A549 (cell line): Measurements from ENCODE around the gene C19orf53. TPM values are rescaled to one million over a fixed set of nuclear protein-coding genes. Genes with fewer than 3 reads are reported as not detected.
A peak's percentile ranks its signal among the peaks of the same experiment; 100 is the strongest.

ENCODE experiments used
- ATAC-seq, 2 experiments: fragments of 200-7000 bp in 1 of 2; fragments of >200 bp in 1 of 2; cut with Nextera tagmentation in 1 of 2; cut with Tn5 transposase in 1 of 2; 3 replicates each; pipeline versions ENCODE4 v1.8.0 to v1.9.1; 2018 to 2020; ENCODE audit warnings: mild to moderate bottlenecking in 1 of 2, moderate library complexity in 1 of 2
- CTCF ChIA-PET: fragments of 300-600 bp; sonication (Branson Sonifier 250); formaldehyde crosslinking; extraction: SDS; loops from one replicate; lab custom pipeline; 2021; ENCODE audit warnings: antibody characterized with exemption, inconsistent platforms; lab: Yijun Ruan, JAX
- POLR2A ChIA-PET: fragments of 350-600 bp; formaldehyde crosslinking; extraction: SDS; loops from one replicate; lab custom pipeline; 2021; ENCODE audit warnings: antibody characterized with exemption, inconsistent platforms; lab: Yijun Ruan, JAX
- DNase-seq, 2 experiments: peaks; one replicate each; pipeline versions ENCODE4 v3.0.0 to v3.0.0-alpha.2; 2011 to 2016; ENCODE audit warnings: low read depth in 1 of 2, low spot score in 1 of 2
- FAIRE-seq: peaks from 2 replicates; lab custom pipeline; 2011; peaks lifted over from hg19 to GRCh38; lab: Jason Lieb, UNC
- H3K27ac ChIP-seq, 2 experiments: fragments of >200 bp; sonication (Bioruptor Twin); formaldehyde crosslinking; 3 replicates each; pipeline ENCODE4 v1.5.1; 2016 to 2017
- H3K4me1 ChIP-seq: fragments of >200 bp; sonication (Bioruptor Twin); formaldehyde crosslinking; 3 replicates; pipeline ENCODE4 v1.6.1; 2016
- H3K4me2 ChIP-seq: fragments of >200 bp; sonication (Bioruptor Twin); formaldehyde crosslinking; 3 replicates; pipeline ENCODE4 v1.6.1; 2016
- H3K4me3 ChIP-seq: fragments of >200 bp; sonication (Bioruptor Twin); formaldehyde crosslinking; 3 replicates; pipeline ENCODE4 v1.5.1; 2016
- H3K9me3 ChIP-seq: fragments of >200 bp; sonication (Bioruptor Twin); formaldehyde crosslinking; 3 replicates; pipeline ENCODE4 v1.6.1; 2016
- ATOH8 ChIP-seq: fragments of 250-450 bp; sonication (Bioruptor Pico); IDR thresholded peaks from 2 replicates; pipeline ENCODE4 v1.5.0; 2020; ENCODE audit warnings: low read depth, mild to moderate bottlenecking, moderate library complexity
- CBX8 ChIP-seq: fragments of 200-600 bp; sonication (generic); IDR thresholded peaks from 2 replicates; pipeline ENCODE4 v1.6.1; 2016
- CEBPB ChIP-seq, 2 experiments: fragments of >200 bp in 1 of 2; sonication (Bioruptor Twin) in 1 of 2; formaldehyde crosslinking in 1 of 2; IDR thresholded peaks; 2 replicates each; pipeline ENCODE4 v1.6.1; 2012 to 2016
- CHD2 ChIP-seq: fragments of 150-350 bp; IDR thresholded peaks from 2 replicates; pipeline ENCODE4 v1.6.1; 2014; ENCODE audit warnings: low read length; ENCODE audit not compliant: partially characterized antibody
- CHD4 ChIP-seq: fragments of 200-600 bp; sonication (generic); IDR thresholded peaks from 2 replicates; pipeline ENCODE4 v1.6.1; 2016; ENCODE audit warnings: antibody characterized with exemption, mild to moderate bottlenecking, borderline replicate concordance
- FOXS1 ChIP-seq: fragments of 250-450 bp; sonication (Bioruptor Pico); IDR thresholded peaks from 2 replicates; pipeline ENCODE4 v1.5.0; 2020; ENCODE audit warnings: mild to moderate bottlenecking, moderate library complexity
- HDAC2 ChIP-seq: fragments of 200-600 bp; sonication (generic); IDR thresholded peaks from 2 replicates; pipeline ENCODE4 v1.6.1; 2016
- HES2 ChIP-seq: fragments of >200 bp; sonication (Bioruptor Twin); formaldehyde crosslinking; IDR thresholded peaks from 2 replicates; pipeline ENCODE4 v1.6.1; 2016
- HOXA7 ChIP-seq: fragments of 250-450 bp; sonication (Bioruptor Pico); IDR thresholded peaks from 2 replicates; pipeline ENCODE4 v1.5.0; 2020; ENCODE audit warnings: mild to moderate bottlenecking, moderate library complexity
- HOXB5 ChIP-seq: fragments of 250-450 bp; sonication (Bioruptor Pico); IDR thresholded peaks from 2 replicates; pipeline ENCODE4 v1.5.0; 2020; ENCODE audit warnings: mild to moderate bottlenecking, moderate library complexity
- JUN ChIP-seq, 2 experiments: fragments of >200 bp; sonication (Bioruptor Twin); formaldehyde crosslinking; IDR thresholded peaks; 2 replicates in 1 of 2; 3 replicates in 1 of 2; pipeline ENCODE4 v1.6.1; 2016 to 2017
- MAZ ChIP-seq: fragments of 150-350 bp; IDR thresholded peaks from 2 replicates; pipeline ENCODE4 v1.6.1; 2014; ENCODE audit warnings: antibody characterized with exemption, low read depth, low read length, borderline replicate concordance
- NFE2L2 ChIP-seq: fragments of 150-350 bp; conservative IDR thresholded peaks from 2 replicates; pipeline ENCODE4 v1.6.1; 2014; ENCODE audit warnings: low read length
- PBX3 ChIP-seq: IDR thresholded peaks from 2 replicates; pipeline ENCODE4 v1.6.1; 2012
- POLR2AphosphoS2 ChIP-seq: conservative IDR thresholded peaks from 2 replicates; pipeline ENCODE4 v1.6.1; 2012; ENCODE audit warnings: low read length, improper control_type of control experiment, inconsistent platforms
- RAD21 ChIP-seq, 2 experiments: fragments of >200 bp in 1 of 2; sonication (Bioruptor Twin) in 1 of 2; formaldehyde crosslinking in 1 of 2; IDR thresholded peaks in 1 of 2; conservative IDR thresholded peaks in 1 of 2; 2 replicates in 1 of 2; 3 replicates in 1 of 2; pipeline ENCODE4 v1.6.1; 2012 to 2018; ENCODE audit warnings: inconsistent platforms in 1 of 2
- RARB ChIP-seq: fragments of 250-450 bp; sonication (Bioruptor Pico); IDR thresholded peaks from 2 replicates; pipeline ENCODE4 v1.8.0; 2021; ENCODE audit warnings: mild to moderate bottlenecking, moderate library complexity
- RCOR1 ChIP-seq: fragments of 150-350 bp; IDR thresholded peaks from 2 replicates; pipeline ENCODE4 v1.6.1; 2014; ENCODE audit warnings: antibody characterized with exemption, low read length, low read depth
- RFX5 ChIP-seq: fragments of 450-650 bp; IDR thresholded peaks from 2 replicates; pipeline ENCODE4 v1.7.1; 2014; ENCODE audit warnings: antibody characterized with exemption, mild to moderate bottlenecking, moderate library complexity
- SREBF2 ChIP-seq: fragments of 450-650 bp; IDR thresholded peaks from 2 replicates; pipeline ENCODE4 v1.6.1; 2014; ENCODE audit warnings: mild to moderate bottlenecking, moderate library complexity
- ZFP36 ChIP-seq: fragments of 450-650 bp; IDR thresholded peaks from 2 replicates; pipeline ENCODE4 v1.6.1; 2014; ENCODE audit warnings: borderline replicate concordance; ENCODE audit not compliant: partially characterized antibody
- ZSCAN20 ChIP-seq: fragments of 250-450 bp; sonication (Bioruptor Pico); IDR thresholded peaks from 2 replicates; pipeline ENCODE4 v1.8.0; 2022; ENCODE audit warnings: mild to moderate bottlenecking, moderate library complexity
- WGBS: methylation state at CpG from one replicate; pipeline ENCODE4 v1.1.6; 2017; ENCODE audit errors: missing lambda C conversion rate; 5-methylcytosine and 5-hydroxymethylcytosine counted together
- polyA plus RNA-seq, 4 experiments: library from polyadenylated mRNA; depleted of rRNA in 3 of 4; stranded (reverse); fragments of >200 nt; fragmentation: RNase III in 1 of 4; extraction: RNeasy Plus Mini Kit Qiagen cat#74134 plus additional on column Dnase treatment in 1 of 4; gene quantifications; 2 replicates in 3 of 4; 3 replicates in 1 of 4; pipeline ENCODE4 v1.2.3, GENCODE V29; 2011 to 2017
- TF ChIP-seq, protein P1 (sequence below): IDR thresholded peaks from 2 replicates; pipeline ENCODE4 v1.6.1; 2012; ENCODE audit warnings: low read depth, borderline replicate concordance
- TF ChIP-seq, protein P2 (sequence below): fragments of 250-450 bp; sonication (Bioruptor Pico); IDR thresholded peaks from 2 replicates; pipeline ENCODE4 v1.5.0; 2021; ENCODE audit warnings: mild to moderate bottlenecking, moderate library complexity, borderline replicate concordance
- TF ChIP-seq, protein P3 (sequence below): fragments of 150-350 bp; IDR thresholded peaks from 2 replicates; pipeline ENCODE4 v1.6.1; 2014; ENCODE audit warnings: low read depth, mild to moderate bottlenecking, low read length
- TF ChIP-seq, protein P4 (sequence below): IDR thresholded peaks from 2 replicates; pipeline ENCODE4 v1.6.1; 2012

C19orf53 gene
- polyA plus RNA-seq, 2 of the 4 experiments (the other 2 are of a cell fraction) = 105 to 143 TPM

DNA sequence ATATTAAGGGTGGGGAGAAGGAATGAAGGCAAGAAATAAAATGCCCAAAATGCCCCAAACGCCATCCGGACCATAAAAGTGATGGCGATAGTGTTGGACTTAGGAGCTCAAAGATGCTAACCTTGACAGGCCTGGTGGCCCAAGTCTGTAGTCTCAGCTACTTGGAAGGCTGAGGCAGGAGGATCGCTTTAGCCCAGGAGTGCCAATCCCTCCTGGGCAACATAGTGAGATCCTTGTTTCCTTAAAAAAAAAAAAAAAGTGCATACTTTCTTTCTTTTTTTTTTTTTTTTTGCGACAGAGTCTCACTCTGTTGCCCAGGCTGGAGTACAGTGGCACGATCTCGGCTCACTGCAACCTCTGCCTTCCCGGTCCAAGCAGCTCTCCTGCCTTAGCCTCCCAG, 41.9 kb upstream of the C19orf53 start:
- H3K4me1 ChIP-seq = peaks cover 16% of the 10 kb centered on the region
- DNase-seq = no peak
- peak overlapping the region; percentile 54 for H3K4me3 ChIP-seq
- H3K27ac ChIP-seq = peak overlapping the region in 1 of 2 experiments; percentile 96; a peak in 3 of 6 replicates
- ChIA-PET POLR2A (no interaction called here), CTCF (interaction anchor here (0.7 to 1.6 kb wide), 3 partner anchors 15 to 454 kb away, joined by 3 to 4 read pairs (median 3); a partner anchor contains a TSS)
- TF ChIP-seq HOXB5 (CRISPR knock-in tag) = no peak
- TF ChIP-seq, protein P1, sequence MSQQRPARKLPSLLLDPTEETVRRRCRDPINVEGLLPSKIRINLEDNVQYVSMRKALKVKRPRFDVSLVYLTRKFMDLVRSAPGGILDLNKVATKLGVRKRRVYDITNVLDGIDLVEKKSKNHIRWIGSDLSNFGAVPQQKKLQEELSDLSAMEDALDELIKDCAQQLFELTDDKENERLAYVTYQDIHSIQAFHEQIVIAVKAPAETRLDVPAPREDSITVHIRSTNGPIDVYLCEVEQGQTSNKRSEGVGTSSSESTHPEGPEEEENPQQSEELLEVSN = no peak
- TF ChIP-seq RFX5 = no peak
- TF ChIP-seq HOXA7 (CRISPR knock-in tag) = no peak
- no peak for TF ChIP-seq ZFP36
- no peak for TF ChIP-seq POLR2AphosphoS2
- TF ChIP-seq RAD21 (conservative IDR thresholded peaks at IDR 0.05 in 1 of 2, IDR thresholded peaks at IDR 0.05 in 1 of 2) = no peak
- TF ChIP-seq ATOH8 (CRISPR knock-in tag) = no peak
- TF ChIP-seq, protein P2, sequence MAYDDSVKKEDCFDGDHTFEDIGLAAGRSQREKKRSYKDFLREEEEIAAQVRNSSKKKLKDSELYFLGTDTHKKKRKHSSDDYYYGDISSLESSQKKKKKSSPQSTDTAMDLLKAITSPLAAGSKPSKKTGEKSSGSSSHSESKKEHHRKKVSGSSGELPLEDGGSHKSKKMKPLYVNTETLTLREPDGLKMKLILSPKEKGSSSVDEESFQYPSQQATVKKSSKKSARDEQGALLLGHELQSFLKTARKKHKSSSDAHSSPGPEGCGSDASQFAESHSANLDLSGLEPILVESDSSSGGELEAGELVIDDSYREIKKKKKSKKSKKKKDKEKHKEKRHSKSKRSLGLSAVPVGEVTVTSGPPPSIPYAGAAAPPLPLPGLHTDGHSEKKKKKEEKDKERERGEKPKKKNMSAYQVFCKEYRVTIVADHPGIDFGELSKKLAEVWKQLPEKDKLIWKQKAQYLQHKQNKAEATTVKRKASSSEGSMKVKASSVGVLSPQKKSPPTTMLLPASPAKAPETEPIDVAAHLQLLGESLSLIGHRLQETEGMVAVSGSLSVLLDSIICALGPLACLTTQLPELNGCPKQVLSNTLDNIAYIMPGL = no peak
- TF ChIP-seq MAZ = no peak
- TF ChIP-seq RCOR1 = no peak
- no peaks in the 10 kb centered on the region for H3K9me3 ChIP-seq
- FAIRE-seq = no peak
- 75% methylated on average over 8 of the region's 8 CpGs for WGBS
- ATAC-seq = no peak
- H3K4me2 ChIP-seq = peak overlapping the region; percentile 91

- no peak overlapping the region for H3K4me2 ChIP-seq
- ATAC-seq (no peak), FAIRE-seq (no peak), DNase-seq (no peak)
- no peaks in the 10 kb centered on the region for H3K9me3 ChIP-seq
- TF ChIP-seq RARB (CRISPR knock-in tag) (no peak), CBX8 (no peak), CEBPB (IDR thresholded peaks at IDR 0.05) (no peak), HDAC2 (no peak), PBX3 (no peak), CHD2 (no peak), NFE2L2 (no peak), RAD21 (conservative IDR thresholded peaks at IDR 0.05 in 1 of 2, IDR thresholded peaks at IDR 0.05 in 1 of 2) (no peak), CHD4 (no peak), HES2 (no peak), RCOR1 (no peak), SREBF2 (no peak), JUN (IDR thresholded peaks at IDR 0.05) (no peak), FOXS1 (CRISPR knock-in tag) (no peak), ZSCAN20 (CRISPR knock-in tag) (no peak)
- TF ChIP-seq, protein P2 = no peak
- TF ChIP-seq, protein P3, sequence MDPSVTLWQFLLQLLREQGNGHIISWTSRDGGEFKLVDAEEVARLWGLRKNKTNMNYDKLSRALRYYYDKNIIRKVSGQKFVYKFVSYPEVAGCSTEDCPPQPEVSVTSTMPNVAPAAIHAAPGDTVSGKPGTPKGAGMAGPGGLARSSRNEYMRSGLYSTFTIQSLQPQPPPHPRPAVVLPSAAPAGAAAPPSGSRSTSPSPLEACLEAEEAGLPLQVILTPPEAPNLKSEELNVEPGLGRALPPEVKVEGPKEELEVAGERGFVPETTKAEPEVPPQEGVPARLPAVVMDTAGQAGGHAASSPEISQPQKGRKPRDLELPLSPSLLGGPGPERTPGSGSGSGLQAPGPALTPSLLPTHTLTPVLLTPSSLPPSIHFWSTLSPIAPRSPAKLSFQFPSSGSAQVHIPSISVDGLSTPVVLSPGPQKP = no peak
- TF ChIP-seq, protein P4, sequence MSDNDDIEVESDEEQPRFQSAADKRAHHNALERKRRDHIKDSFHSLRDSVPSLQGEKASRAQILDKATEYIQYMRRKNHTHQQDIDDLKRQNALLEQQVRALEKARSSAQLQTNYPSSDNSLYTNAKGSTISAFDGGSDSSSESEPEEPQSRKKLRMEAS = no peak
- H3K4me1 ChIP-seq = peaks cover 11% of the 10 kb centered on the region
- CTCF ChIA-PET = interaction anchor here (1.1 kb wide), 1 partner anchor 15 kb away, joined by 3 read pairs; no protein-coding TSS in a partner anchor
- no peak overlapping the region for H3K27ac ChIP-seq
- 89% methylated on average over 2 of the region's 2 CpGs for WGBS
- POLR2A ChIA-PET = no interaction called here
- H3K4me3 ChIP-seq = no peak overlapping the region
Measured at GRCh38 chr19:13734751-13735150, 39.5 kb upstream of the C19orf53 start.
